Measurements from ENCODE around the gene DNASE2.
"Not testable (repeated sequence)": the region's sequence is repeated elsewhere in the genome, so short reads cannot be mapped to it uniquely, and the experiment has no call there.

Gene DNASE2

GRCh38 chr19:12881172-12881808, at the start of gene DNASE2:
TSS of gene DNASE2 (minus strand) at chr19:12881449. CDS start at chr19:12881375, 74 bp downstream.
- peak; percentile 95 for DNase-seq

DNA sequence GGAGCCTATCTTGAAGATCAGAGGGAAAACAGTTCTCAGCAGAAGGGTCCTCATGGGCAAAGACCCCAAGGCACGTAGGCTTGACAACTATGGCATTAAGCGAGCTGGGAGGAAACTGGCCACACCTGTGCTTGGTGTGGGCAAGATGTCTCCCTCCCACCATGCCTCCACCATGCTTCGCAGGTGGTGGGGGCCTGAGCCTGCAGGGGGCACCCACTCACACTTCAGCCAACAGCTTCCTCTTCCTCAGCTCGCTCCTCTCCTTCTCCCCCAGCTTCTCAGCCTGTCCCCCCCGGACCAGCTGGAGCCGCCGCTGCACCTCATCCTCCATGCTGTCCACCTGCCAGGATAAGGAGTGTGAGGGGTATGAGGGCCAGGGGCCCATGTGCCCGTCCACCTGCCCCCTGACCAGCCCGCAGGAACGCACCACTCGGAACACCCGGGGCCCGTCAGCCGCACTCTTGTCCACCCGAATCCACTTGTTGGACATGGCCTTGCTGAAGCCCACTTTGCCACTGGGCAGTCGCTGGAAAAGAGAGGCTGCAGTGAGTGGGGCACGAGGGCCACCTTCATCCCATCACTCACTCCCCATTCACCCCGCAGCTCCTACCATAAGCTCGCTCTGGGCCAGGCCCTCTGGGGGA, 48.9 kb upstream of the DNASE2 start:
- no peak for DNase-seq

- DNase-seq, result no peak
These were observed 43.5 kb upstream of the DNASE2 start for GRCh38 chr19:12924621-12925310.

- DNase-seq, result no peak
These were observed 41.7 kb upstream of the DNASE2 start for GRCh38 chr19:12922959-12923358.

GRCh38 chr19:12921047-12921446, 39.8 kb upstream of the DNASE2 start:
- DNase-seq, result no peak

DNA sequence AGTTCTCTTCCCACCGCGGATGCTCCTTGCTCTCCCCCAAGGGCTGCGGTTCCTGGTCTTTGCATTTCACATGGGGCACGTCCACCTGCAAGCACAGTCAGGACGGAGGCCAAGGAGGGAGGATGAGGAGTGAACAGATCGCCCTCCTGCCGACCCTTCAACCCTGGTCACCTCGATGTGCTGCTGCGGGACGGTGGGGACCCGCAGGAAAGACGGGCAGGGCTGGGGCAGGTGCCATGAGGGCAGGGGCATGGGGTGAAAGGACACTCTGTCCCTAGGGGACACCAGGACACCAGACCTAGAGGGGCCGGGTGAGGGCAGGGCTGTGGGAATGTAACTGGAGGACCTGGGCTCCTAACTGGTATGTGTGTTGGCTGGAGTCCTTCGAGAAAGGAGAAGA, 37.0 kb upstream of the DNASE2 start:
- DNase-seq, result no peak

DNA sequence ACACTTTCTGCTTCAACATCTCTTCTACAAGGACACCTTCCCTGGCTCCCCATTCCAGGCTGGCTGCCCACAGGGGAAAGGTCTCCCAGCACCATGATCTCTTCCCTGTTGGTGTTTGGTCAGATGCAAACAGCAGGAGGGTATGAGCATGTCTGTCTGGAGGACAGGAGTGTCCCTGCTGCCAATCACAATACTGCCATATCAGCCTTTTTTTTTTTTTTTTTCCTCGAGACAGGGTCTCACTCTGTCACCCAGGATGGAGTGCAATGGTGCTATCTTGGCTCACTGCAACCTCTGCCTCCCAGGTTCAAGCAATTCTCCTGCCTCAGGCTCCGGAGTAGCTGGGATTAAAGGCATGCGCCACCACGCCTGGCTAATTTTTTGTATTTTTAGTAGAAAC, 34.6 kb upstream of the DNASE2 start:
- DNase-seq, result not testable (repeated sequence)

DNA sequence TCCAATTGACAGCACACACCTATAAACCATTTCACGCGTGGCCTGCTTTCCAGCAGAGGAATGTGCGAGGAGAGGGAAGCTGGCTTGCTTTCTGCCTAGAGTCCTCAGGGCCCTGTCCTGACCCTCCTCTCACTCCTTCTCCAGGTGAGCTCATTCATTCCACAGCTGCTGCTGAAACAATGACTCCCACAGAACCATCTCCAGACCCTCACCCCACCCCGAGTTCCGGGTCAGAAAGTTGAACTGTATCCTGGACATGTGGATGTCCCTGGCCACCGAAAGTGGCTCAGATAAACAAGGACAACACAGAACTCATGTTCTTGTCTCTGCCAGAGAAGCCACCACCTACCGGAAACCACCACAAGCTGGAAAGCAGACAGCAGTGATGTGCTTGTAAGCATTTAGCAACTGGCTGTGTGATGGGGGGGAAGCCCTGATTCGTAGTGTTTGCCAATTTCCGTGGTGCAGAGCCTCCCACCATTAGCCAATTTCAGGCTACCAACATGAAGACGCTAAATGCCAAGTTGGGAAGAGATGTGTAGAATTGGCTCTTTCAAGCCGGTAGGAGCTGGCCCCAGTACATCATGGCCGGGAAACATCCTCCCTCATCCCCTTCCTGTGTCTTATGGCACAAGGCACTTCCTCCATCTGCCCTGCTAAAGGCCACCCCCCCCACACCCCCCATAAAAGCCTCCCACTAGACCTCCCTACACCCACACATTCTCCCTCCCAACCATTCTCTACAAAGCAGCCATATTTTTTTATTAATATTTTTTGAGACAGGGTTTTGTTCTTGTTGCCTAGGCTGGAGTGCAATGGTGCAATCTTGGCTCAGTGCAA, 32.8 kb upstream of the DNASE2 start:
- DNase-seq, result no peak

DNA sequence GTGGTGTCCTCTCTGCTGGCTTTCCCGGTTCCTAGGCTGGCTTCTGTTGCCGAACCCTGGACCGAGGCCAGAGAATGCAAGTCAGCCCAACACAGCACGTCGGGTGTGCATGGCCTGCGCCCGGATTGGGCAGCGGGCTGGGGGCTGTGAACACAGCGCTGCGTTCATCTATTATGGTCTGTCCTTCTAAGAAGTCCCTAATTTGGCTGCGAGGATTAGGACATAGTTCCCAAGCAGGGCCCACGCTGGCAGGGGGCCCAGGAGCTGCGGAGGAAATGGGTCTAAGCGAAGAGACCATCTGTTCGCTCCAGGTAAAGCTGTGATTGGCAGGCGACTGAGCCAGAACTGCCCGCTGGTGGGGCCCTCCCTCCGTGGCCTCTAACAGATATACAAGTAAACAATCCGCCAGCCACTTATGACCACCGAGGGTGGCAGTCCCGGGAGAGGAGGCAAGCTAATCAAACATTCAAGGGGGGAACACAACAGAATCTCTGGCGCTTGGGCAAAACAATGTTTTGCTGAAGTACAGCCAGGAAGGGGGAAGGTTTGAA, 31.8 kb upstream of the DNASE2 start:
- peak; percentile 93 for DNase-seq

DNA sequence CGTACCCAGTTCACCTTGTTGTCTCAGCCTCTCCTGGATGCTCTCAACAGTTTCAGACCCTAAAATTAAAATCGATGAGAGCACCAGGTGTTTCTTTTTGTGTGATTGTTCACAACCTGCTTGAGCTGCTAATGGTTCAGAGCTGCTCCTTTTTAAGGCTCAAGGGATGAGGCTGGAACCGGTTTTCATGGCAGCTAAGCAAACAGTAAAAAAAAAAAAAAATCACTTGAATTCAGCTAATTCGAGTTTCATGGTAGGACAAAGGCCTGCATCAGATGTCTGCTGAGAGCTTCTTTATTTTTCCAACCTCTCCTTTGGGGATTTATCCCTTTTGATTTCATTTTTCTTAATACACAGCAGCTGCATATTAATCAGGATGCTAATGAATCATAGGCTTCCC, 31.3 kb upstream of the DNASE2 start:
- peak; percentile 82 for DNase-seq

DNA sequence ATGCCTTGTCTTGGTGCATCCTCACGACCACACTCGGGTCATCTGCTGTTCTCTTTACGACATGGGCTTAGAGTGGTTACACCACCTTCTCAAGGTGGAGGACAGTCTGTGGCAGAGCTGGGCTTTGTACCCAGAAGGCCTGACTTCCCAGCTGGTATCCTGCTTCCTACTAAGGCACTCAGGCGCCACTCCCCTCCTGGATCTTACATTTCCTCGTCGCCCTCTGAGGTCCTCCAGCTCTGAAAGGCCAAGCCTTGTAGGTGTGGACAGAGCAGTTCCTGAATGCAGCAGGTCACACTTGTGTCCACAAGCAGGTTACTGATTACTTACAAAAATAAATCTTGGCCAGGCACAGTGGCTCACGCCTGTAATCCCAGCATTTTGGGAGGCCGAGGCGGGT, 25.9 kb upstream of the DNASE2 start:
- DNase-seq, result no peak

GRCh38 chr19:12899891-12900518, 18.8 kb upstream of the DNASE2 start:
- no peak for DNase-seq

GRCh38 chr19:12896460-12896859, 15.2 kb upstream of the DNASE2 start:
- no peak for DNase-seq

DNA sequence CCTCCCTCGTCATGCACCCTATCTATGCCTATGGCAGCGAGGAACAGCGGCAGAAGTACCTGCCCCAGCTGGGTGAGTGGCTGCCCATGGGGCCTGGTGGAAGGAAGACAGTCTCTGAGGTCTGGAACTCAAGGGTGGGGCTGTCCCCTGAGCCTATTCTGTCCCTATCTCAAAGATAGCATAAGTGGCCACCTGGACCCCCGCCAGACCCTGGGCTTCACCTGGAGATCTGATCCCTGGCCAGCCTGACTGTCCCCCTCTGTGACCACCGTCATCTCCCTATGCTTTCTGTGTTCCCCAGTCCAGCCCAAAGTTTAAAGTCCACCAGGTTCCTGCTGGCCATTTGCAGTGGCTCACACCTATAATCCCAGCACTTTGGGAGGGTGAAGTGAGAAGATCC, 12.3 kb upstream of the DNASE2 start:
- no peak for DNase-seq

DNA sequence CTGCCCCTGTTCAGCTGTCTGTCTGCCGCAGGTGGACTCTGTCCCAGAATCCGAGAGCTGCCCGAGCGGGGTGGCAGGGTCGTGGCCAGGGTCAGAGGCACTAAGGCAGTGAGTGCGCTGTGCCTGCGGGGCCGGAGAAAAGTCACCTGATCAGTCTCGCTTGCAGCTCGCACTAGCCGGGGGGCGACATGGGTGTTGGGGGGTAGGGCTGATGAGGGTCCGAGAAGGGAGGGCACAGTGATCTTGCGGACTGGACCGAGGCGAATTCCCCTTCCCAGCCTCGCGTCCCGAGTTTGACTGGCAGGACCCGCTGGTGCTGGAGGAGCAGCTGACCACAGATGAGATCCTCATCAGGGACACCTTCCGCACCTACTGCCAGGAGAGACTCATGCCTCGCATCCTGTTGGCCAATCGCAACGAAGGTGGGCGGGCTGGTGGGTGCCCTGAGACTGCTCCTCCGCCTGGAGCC, 10.3 kb upstream of the DNASE2 start:
- DNase-seq, result no peak

DNA sequence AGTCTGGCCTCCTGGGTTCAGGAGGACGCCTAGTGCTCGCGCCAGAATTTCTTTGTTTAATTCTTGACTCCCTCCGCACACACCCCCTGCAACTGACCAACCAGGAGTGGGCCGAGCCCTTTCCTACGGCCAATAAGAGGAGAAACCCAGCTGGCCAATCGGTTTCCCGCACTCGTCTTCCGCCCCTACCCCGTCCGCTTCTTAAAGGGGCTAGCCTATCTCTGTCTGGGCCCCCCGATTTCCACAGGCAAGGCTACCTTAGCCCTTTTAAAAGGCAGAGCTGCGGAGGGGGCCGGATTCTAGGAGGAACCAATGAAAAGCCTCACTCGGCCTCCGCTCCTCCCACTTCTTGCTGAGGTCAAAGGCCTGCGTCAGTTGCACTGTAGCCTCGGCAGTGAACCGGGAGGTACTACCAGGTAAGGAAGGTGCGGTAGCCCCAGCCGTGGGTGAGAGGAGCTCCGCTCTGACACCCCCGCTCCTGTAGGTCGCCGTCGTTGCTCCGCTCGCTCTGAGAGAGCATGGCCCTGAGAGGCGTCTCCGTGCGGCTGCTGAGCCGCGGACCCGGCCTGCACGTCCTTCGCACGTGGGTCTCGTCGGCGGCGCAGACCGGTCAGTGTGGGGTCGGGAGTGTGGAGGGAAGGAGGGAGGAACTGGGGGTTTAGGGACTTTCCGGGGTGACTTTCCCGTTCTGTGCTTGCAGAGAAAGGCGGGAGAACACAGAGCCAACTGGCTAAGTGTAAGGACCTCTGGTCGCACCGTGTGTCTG, 9.7 kb upstream of the DNASE2 start, which contains the start of gene GCDH:
TSS of gene GCDH (plus strand) at position 374 of the 766 bp plus-strand sequence. CDS start at position 519, 145 bp downstream.
- peak; percentile 97 for DNase-seq

- not testable (repeated sequence) for DNase-seq
These were observed 9.1 kb upstream of the DNASE2 start for GRCh38 chr19:12890299-12890786.

DNA sequence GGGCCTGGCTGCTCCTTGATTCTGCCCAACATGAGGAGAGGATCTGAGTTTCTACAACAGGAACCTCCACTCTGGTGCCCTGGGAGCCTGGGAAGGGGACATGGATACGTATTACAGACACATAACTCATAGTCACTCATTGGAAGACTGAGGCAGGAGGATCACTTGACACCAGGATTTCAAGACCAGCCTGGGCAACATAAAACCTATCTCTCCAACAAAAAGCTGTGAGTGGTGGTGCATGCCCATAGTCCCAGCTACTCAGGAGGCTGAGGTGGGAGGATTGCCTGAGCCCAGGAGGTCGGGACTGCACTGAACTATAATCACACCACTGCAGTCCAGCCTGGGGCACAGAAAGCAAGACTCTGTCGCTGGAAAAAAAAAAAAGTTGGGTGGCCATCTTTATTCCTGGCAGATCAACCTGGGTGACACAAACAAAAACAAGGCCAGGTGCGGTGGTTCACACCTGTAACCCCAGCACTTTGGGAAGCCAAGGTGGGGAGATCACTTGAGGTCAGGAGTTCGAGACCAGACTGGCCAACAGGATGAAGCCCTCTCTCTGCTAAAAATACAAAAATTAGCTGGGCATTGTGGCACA, 6.9 kb upstream of the DNASE2 start:
- DNase-seq, result no peak

GRCh38 chr19:12886969-12887747, 5.9 kb upstream of the DNASE2 start, which contains the start of gene KLF1:
TSS of gene KLF1 (minus strand) at chr19:12887201. CDS start at chr19:12887140, 61 bp downstream.
- no peak for DNase-seq

DNA sequence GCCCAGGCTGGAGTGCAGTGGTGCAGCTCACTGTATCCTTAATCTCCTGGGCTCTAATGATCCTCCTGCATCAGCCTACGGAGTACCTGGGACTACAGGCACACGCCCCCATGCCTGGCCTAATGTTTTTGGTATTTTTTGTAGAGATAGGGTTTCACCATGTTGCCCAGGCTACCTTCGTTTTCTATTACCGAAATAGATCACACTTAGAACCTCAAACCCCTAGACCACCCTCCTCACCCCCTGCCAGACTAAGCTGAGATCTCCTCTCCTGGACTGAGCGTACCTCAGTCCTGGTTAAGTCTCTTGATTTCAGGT, 5.4 kb upstream of the DNASE2 start:
- no peak for DNase-seq
